Posterior cingulate gyrus (tissue), 11 donors: ENCODE results near the gene ZMIZ1.

Source experiments
- DNase-seq, 10 donors: peaks; one replicate each; pipeline versions ENCODE4 v3.0.0 to v3.0.0-alpha.2; 2020 to 2021; ENCODE audit warnings: mixed read lengths in 3 of 10
- intact Hi-C: fragments of 100-400 bp; cut with DNase I; formaldehyde crosslinking; loops from one replicate; pipeline ENCODE4 v1.15.1; 2023

ZMIZ1 gene

DNA sequence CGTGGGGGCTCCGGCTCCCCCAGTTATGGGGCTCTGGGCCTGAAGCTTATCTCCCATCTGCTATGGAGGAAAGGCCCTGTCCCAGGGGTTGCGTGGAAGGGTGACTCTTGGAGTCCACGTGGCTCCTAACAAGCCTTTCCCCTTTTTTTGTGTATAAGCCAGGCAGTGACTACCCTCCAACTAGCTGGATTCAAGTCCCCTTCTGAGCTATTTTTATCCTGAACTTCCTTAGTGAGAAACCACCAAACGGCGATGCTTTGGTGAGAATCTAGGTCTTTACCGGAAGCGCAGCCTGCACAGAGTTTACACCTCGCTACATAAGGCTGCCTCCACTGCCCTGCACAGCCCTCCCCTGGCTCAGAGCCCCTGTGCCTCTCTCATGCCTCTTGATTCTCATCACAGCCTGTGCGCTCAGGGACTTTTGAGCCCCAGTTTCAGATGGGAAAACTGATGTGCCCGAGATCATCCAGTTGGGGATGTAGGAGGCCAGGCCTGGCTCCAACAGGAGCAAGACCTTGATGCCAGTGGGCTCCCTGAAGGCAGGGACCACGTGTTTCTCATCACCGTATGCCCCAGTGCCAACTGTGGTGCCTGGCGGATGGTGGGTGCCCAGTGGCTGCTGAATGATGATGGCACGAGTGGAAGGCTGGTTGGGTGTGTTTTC is 176.2 kb downstream of the ZMIZ1 start:
- intact Hi-C loops, result loop anchor here (5.0 kb wide), 1 partner anchor 32 kb away; no protein-coding TSS in a partner anchor
- DNase-seq, result no peak

DNA sequence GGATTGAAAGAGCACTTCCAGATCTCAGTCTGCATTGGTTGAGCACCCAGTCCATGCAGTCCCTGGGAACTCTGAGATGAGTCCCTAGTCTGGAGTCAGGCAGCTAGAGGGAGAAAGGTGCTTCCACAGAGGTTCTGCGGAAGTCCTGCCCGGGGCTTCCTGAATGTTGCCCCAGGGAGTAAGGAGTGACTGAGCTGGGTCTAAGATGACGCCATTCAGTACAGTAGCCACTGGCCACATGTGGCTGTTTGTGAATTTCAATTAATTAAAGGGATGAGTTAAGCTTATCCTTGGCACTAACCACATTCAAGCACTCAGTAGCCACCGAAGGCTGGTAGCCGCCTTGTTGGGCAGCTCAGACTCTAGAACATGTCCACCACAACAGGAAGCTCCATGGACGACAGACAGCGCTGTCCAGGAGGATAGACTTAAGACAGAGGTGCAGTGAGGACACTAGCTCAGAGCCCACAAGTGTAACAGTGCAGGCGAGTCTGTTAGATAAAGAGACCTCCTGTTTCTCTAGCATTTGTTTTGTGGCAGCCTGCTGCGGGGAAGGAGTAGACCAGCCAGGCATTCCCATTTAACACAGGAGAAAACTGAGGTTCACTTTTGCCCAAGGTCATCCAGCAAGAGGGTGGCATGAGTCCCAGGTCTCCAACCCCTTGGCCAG is 176.9 kb downstream of the ZMIZ1 start:
- intact Hi-C loops, result no loop called here
- no peak for DNase-seq

DNA sequence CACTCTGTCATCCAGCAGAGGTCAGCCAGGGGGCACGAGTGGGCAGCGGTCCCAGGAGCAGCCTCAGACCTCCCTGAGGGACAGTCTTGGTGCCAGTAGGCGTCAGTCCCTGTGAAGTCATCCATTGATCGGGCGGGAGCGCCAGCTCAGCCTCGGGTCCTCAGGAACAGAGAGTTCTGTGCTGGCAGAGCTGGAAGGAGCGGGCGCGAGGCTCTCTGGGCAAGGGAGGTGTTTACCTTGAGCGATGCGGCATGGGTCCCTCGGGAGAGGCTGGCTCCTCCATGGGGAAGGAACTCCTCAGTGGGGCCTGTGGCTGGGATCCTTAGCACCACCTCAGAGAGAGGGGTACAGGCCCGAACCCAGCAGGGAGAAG is 177.4 kb downstream of the ZMIZ1 start:
- DNase-seq, result peak in 9 of 10 donors; percentile 70 to 96 (median 83)
- intact Hi-C loops, result no loop called here

DNA sequence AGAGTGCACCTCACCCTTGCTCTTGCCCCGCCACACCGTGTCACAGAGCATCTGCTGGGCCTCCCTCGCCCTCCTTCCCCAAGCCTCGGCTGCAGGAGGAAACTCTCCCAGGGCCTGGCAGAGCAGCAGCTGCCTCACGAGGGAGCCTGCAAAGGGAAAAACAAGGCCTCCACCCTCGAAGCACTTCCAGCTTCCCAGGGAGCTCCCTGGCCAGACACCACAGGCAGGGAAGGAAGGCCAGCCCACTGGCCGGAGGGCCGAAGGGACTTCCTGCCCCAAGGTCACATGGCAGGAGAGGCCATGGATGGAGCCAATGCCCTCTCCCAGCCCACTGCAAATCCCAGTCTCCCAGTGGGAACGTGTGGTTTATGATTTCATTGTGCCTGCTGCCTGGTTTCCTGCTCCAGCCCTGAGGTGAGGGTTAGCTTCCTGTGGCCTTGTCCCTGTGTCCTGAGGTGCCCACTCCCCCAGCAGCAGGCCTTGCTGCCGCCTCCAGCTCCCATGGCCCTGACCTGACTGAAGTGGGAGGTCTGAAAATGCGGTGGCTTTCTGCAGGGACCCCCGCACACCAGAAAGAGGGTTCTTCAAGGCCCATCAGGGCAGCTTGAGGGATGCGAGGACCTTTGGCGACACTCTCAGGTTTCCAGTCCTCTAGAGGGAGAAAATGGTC is 178.0 kb downstream of the ZMIZ1 start:
- intact Hi-C loops, result no loop called here
- peak in 4 of 10 donors; percentile 54 to 87 (median 68) for DNase-seq

DNA sequence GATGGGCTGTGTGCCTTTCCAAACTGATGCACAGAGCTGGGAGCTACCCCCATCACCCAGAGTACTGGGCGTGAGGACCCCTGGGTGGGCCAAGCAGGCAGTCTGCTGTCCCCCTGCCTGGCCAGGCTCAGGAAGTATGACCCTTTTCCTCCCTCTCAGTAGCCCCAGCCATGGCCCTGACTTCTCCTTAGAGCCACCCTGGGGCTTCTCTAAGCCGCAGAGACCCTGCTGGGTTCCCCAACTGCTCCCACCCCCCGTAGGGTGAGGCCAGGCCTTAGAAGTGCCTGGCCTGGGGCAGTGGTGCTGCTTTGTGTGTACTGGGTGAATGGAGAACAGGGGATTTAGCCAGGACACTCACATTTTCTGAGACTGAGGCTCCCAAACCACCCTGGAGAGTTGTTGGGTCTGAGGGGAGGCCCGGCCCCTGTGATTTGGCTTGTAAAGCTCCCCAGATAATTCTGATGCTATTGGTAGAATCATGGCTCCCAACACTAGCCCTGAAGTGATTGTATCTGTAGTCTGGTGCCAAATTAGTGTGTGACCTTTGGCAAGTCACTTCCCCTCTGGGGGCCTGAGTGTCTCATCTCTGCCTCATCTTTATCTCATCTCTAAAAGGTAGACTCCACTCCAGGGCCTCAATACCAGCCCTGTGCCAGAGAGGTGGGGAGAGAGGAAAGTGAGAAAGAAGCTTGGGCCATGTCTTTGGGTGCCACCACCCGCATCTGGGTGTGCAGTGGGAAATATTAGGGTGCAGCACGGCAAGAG is 178.8 kb downstream of the ZMIZ1 start:
- no peak for DNase-seq
- intact Hi-C loops, result no loop called here

DNA sequence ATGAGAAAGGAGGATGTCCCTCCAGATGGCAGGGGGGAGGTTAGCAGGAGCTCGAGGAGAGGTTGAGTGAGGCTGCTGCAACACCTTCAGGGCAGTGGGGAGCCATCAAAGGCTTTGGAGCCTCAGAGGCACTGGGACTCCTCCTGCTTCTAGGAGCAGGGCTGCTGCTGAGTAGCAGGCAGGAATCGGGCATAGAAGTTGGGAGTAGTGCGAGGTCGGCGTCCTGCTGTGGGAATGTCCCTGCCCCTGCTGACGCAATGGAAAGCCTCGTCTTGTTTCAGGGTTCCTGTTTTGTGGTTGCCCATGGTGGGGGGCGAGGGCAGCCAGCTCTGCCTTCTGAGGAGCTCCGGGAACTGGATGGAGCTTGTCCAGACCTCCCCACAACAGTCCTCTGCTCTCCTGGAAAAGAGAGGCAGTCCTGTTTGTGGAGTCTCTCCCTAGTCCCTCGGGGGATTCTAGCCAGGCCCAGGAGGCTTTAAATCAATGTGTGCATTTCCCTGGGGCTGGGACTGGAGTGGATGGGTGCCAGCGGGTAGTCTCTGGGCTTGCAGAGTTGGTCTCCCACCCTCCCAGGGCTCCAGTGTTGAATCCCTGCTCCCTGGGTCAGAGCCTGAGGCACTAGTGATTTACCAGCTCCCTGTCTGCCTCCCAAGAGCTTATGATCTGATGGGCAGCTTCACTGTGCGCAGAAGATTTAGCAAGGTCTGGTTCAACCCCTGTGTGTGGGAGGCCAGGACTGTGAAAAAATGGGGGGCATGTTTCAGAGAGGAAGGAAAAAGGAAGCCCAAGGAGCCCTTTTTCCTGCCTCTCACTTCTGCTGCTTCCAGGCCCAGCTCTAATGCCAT is 179.8 kb downstream of the ZMIZ1 start:
- DNase-seq, result peak in 4 of 10 donors; percentile 39 to 93 (median 64)
- intact Hi-C loops, result no loop called here

DNA sequence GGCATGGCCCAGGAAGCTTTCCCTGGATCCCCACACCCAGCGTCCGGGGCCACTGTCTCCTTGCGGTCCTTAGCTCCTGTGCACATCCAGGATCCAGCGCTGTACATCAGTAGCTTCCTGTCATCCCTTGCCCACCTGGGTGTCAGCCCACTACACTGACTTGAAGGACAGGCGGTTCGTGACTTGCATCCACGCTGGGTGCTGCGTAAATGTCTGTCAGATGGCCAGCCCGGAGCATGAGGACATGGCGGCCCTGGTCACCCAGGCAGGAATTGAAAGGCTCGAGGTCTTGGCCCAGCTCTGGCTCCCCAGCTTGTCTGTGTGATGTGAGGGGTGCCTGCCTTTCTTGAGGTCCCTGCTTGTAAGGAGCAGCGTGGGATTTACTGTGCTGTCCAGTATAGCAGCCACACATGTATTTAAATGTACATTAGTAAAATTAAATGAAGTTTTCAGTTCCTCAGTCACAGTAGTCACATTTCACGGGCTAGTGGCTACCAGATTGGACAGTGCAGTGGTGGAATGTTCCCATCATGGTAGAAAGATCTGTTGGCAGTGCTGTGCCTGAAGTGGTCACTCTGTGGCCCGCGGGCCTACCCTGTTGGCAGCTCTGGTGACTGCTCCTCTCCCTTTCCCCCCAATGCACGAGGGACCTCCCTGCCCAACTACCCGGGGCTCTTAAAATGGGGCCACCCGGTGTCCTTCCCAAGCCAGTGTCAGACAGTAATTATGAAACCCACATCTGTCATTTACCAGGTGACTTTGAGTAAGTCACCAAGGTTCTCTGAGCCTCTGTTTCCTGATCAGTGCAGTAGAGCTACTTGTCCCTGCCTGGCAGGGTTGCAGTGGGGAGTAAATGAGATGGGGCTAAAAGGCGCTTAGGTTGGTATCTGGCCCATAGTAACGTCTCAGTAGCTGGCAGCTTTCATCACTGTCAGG is 180.7 kb downstream of the ZMIZ1 start:
- intact Hi-C loops, result no loop called here
- DNase-seq, result peak in 2 of 10 donors; percentile 48 to 80

DNA sequence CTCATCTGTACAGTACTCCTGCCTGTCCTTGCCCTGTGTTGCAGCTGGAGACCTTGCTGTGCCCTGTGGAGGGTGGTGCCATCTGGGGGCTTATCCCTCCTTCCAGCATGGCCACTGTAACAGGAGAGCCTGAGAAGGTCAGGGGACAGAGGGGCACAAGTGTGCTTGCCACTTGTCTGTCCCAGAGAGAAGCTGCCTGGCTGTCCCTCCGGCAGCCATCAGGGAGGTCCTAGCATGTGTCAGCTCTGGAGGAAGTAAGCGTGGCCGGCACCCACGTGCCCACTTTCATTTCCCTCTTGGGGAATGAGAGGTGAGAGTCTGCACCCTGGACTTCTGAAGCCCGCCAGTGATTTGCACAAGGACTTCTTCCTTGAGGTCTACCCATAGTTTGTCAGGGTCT is 181.5 kb downstream of the ZMIZ1 start:
- peak in 4 of 10 donors; percentile 48 to 84 (median 51) for DNase-seq
- intact Hi-C loops, result no loop called here

DNA sequence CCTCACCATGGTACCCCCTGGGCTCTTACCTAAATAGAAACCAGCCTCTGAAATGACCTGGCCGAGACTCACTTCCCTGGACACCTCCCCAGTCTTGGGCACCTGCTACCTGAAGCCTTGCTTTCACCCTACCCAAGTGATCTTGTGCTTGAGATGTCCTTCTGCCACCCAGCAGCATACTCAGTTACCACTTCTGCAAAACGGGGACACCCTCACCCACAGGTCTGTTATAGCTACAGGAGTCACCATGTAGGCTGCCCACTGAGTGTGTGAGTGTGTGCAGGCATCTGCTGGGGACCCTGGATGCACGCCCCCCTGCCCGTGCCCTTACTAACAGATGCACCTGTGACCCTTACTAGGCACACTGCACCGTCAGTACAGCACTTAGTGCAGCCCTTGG is 183.7 kb downstream of the ZMIZ1 start:
- DNase-seq, result no peak
- intact Hi-C loops, result no loop called here

DNA sequence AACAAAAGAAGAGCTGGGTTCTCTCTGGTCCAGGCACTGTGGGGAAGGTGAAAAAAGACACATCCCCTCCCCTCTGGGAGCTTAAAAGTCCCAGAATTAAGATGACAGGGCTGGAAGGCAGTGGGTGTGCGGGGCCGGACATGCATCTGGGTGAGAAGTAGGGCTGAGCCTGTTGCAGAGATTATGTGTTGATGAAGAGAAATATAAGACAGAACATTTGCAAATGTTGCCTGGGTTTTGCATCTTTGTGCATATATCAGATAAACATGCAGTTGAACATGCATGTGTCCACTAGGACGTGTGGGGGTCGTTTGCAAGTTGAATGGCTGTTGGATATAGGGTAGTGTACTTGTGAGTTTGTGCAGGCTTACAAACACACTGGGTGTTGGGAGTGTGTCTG is 184.2 kb downstream of the ZMIZ1 start:
- intact Hi-C loops, result no loop called here
- no peak for DNase-seq

DNA sequence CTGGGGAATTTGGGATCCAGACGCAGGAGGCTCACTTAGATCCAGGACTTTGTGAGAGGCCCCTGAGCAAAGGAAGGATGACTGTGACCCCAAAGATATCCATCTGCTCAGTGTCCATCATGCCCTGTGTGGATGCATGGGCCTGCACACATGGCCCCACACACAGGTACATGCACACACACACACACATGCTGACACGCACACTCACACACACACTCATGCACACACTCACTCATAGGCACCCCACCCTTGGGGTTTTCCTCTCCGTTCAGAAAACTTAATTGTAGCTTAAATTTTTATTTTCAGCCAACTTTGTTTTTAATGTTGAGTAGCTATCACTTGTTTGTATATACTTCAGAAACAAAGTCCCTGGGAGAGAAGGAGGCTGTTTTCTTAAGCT is 184.9 kb downstream of the ZMIZ1 start:
- no peak for DNase-seq
- intact Hi-C loops, result no loop called here

DNA sequence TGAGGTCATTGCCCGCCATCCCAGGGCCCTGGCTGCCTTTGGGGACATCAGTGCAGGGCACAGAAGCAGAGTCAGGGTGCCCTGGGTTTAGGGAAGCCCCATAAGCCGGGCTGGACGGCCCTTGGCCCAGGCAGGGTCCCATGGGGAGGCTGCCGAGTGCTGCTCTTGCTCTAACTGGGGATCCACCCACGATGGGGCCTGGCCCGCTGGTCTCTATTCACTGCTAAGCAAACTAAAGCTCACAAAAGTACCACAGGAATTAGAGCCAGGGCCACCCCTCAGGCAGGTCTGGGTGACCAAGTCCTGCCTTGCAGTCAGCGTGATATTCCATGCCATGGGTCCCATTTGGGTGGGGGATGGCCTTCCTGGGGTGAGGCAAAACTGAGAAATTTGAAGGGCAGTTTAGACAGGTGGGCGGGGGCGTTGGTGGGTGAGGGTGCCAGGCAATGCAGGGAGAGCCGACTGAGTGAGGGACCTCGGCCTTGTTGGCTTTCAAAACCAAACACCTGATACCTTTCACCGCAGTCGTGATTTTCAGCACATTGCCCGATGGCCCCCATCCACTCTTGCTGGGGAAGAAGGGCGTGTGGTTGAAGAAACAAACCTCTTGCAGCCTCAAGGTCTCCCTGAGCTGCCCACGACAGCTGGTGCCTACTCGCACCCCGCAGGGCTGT is 185.7 kb downstream of the ZMIZ1 start:
- intact Hi-C loops, result no loop called here
- DNase-seq, result no peak

DNA sequence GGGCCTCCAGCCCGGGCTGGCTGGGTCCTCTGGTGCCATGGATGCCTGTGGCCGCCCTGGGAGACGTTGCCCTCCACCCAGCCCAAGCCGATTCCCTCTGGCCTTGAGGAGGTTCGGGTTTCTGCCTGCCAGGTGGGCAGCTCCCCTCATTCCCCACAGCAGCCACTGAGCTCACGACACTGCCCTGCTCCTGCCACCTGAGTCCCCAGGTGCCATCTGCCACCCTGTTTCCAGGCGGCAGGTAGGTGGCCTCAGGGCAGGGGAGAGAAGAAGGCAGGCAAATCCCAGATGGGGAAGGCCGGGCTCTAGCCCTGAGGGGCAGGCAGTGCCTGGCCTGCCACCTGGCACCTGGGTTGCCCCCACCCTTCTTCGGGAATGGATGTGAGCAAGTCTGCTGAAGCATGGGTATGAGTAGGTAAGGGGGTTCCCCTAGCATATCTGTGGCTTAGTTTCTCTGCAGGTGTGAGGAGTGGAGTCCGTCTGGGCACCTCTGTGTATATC is 186.3 kb downstream of the ZMIZ1 start:
- peak in 1 of 10 donors; percentile 69 for DNase-seq
- intact Hi-C loops, result no loop called here

DNA sequence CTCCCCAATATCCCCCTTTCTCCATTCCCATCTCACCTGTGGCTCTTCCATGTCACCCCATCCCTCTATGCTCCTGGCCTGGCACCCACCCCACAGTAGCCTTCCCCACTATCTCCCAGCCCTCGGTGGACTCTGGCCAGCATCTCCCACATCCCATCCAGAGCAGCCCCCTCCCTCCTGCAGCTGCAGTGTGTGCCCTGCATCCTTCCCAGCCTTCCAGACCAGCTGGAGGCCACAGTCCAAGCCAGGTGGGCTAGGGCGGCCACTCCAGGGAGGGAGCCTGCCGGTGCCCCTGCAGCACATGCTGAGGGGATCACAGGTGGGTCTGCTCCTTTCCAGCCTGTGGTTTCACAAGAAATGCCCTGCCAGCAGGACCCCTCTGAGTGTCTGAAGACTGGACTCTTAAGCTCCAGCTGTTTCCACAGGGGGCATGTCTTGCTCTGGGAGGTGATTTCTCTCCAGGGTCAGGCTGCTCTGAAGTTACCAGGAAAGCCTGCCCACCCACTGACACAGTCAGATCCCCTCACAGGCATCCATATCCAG is 187.6 kb downstream of the ZMIZ1 start:
- no peak for DNase-seq
- intact Hi-C loops, result no loop called here

DNA sequence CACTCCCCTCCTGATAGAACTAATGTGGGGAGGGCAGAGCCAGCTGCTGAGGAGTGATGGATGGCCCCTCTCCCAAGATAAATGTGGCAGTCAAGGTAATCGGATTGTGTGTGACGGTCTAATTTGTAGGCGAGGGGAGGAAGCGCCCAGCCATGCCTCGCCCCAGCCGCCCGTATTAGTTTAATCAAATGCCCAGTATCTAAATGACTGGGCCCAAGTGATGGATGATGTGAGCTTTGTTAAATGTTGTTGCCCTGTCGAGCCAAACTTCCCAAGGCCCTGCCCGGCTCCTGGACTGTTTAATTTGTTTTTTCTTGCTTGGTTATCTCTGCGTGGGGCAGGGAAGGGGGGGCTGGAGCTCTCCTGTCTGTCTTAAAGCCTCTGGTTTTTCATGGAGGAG is 190.1 kb downstream of the ZMIZ1 start:
- intact Hi-C loops, result no loop called here
- no peak for DNase-seq

DNA sequence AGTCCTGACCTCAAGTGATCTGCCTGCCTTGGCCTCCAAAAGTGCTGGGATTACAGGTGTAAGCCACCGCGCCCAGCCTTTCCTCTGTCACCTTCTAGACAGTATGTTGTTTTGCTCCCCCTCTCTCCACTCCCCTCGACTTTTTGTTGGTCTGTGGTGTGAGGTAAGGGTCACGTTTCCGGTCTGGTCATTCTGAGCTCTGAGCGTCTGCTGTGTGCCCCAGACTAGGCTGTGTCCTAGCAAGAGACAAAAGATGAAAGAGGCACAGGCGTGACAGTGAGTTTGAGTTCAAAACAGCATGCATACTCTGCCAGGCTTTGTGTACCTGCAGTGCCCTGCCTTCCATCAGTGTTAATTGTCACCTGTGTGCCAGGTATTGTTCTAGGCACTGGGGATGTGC is 191.1 kb downstream of the ZMIZ1 start:
- intact Hi-C loops, result no loop called here
- no peak for DNase-seq

DNA sequence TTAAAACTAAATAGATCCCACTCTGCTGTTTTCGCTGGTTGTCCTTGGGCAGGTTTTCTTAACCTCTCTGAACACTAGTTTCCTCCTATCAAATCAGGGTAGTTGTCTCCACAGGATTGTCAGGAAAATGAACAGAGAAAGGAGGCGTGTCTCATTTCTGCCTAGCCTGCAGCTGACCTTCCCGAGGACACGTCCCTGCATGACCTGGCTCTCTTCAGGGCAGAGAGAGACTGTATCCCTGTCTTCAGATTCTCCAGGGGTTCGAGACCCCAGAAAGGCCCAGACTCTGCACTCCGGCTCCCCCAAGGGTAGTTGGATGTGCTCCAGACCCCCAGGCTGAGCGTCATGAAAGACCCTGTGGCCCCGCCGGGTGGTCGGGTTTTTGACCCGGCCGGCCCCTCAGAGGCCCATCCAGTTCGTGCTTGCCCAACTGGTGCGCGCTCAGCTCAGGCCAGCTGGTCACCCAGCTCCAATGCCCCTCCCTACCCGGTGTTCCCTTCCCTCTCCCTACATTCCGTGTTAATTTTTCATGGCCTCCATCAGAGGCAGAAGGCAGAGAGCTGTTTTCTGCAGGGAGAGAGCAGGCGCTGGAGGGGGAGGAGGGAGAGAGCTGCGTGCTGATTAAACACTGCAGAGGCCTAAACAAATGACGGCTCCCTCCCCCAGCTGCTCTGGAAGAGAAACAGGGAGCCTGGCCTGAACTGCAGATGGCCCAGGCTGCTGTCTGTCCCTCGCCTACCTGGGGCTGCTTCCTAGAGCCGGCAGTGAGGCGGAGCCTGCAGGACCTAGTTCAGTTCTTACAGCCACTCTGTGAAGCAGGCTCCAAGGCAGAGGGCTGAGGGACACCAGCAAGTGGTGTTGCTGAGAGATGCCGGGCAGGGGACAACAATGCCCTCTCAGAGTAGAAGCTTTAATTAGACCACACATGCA is 192.3 kb downstream of the ZMIZ1 start:
- DNase-seq, result peak in 8 of 10 donors; percentile 57 to 94 (median 72)
- intact Hi-C loops, result no loop called here
